T follicular helper cell (primary cell): Measurements from ENCODE around the gene GBX2.

Experiments used
- DNase-seq: peaks from one replicate; pipeline ENCODE4 v3.0.0-alpha.2; 2020; ENCODE audit warnings: low read depth
- total RNA-seq, 2 experiments: gene quantifications; one replicate each; lab custom pipeline; 2026; lab: John Stamatoyannopoulos, UW

GBX2 gene
- 0 reads per million in 2 experiments for total RNA-seq

GRCh38 chr2:236168110-236169080, at the start of gene GBX2:
Gene GBX2 (minus strand): TSS chr2:236168386. CDS start chr2:236167971, 415 bp downstream.
- no peak for DNase-seq

GRCh38 chr2:236217926-236218325, 49.7 kb upstream of the GBX2 start:
- DNase-seq = no peak

GRCh38 chr2:236216711-236217110, 48.5 kb upstream of the GBX2 start:
- no peak for DNase-seq

GRCh38 chr2:236215761-236216333, 47.7 kb upstream of the GBX2 start:
- no peak for DNase-seq

- DNase-seq = no peak
Measured at GRCh38 chr2:236215196-236215595, 47.0 kb upstream of the GBX2 start.

GRCh38 chr2:236214376-236214995, 46.3 kb upstream of the GBX2 start:
- DNase-seq = no peak

- no peak for DNase-seq
Measured at GRCh38 chr2:236211296-236211695, 43.1 kb upstream of the GBX2 start.

GRCh38 chr2:236210536-236210935, 42.4 kb upstream of the GBX2 start:
- DNase-seq = no peak

- DNase-seq = no peak
Measured at GRCh38 chr2:236209996-236210395, 41.8 kb upstream of the GBX2 start.

GRCh38 chr2:236209535-236209934, 41.3 kb upstream of the GBX2 start:
- DNase-seq = no peak

- DNase-seq = no peak
Measured at GRCh38 chr2:236208019-236208926, 40.1 kb upstream of the GBX2 start.

- DNase-seq = no peak
Measured at GRCh38 chr2:236207472-236207871, 39.3 kb upstream of the GBX2 start.

GRCh38 chr2:236205867-236206645, 37.9 kb upstream of the GBX2 start:
- DNase-seq = no peak

GRCh38 chr2:236204953-236205352, 36.8 kb upstream of the GBX2 start:
- no peak for DNase-seq

- DNase-seq = no peak
Measured at GRCh38 chr2:236200378-236200777, 32.2 kb upstream of the GBX2 start.

- no peak for DNase-seq
Measured at GRCh38 chr2:236196366-236196765, 28.2 kb upstream of the GBX2 start.

GRCh38 chr2:236195726-236196125, 27.5 kb upstream of the GBX2 start:
- no peak for DNase-seq

GRCh38 chr2:236194786-236195185, 26.6 kb upstream of the GBX2 start:
- DNase-seq = no peak

- no peak for DNase-seq
Measured at GRCh38 chr2:236193026-236193425, 24.8 kb upstream of the GBX2 start.

GRCh38 chr2:236190674-236191073, 22.5 kb upstream of the GBX2 start:
- no peak for DNase-seq

GRCh38 chr2:236184701-236185100, 16.5 kb upstream of the GBX2 start:
- no peak for DNase-seq
